ENCODE measurements around the gene ADAMTSL3. TPM values are rescaled to one million over a fixed set of nuclear protein-coding genes. Genes with fewer than 3 reads are reported as not detected.

ADAMTSL3 gene
- total RNA-seq, 3 donors from 2014 or later: 2.2 to 52.1 (median 4.1) TPM

- Histone ChIP-seq H3K9me3 (peaks cover 2% of the 10 kb centered on the region), H3K4me3 (no peak overlapping the region), H3K36me3 (ENCODE audit: low read depth) (no peaks in the 10 kb centered on the region), H3K4me1 (ENCODE audit: low read depth) (no peaks in the 10 kb centered on the region)
- ATAC-seq: no peak
- TF ChIP-seq, protein P1, sequence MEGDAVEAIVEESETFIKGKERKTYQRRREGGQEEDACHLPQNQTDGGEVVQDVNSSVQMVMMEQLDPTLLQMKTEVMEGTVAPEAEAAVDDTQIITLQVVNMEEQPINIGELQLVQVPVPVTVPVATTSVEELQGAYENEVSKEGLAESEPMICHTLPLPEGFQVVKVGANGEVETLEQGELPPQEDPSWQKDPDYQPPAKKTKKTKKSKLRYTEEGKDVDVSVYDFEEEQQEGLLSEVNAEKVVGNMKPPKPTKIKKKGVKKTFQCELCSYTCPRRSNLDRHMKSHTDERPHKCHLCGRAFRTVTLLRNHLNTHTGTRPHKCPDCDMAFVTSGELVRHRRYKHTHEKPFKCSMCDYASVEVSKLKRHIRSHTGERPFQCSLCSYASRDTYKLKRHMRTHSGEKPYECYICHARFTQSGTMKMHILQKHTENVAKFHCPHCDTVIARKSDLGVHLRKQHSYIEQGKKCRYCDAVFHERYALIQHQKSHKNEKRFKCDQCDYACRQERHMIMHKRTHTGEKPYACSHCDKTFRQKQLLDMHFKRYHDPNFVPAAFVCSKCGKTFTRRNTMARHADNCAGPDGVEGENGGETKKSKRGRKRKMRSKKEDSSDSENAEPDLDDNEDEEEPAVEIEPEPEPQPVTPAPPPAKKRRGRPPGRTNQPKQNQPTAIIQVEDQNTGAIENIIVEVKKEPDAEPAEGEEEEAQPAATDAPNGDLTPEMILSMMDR (IDR thresholded peaks at IDR 0.05): no peak
- intact Hi-C loops (cut with DNase I, micrococcal nuclease): no loop called here
- DNase-seq: no peak
Measured at GRCh38 chr15:83732196-83732595, 78.3 kb downstream of the ADAMTSL3 start.

GRCh38 chr15:83732770-83733169 is 78.8 kb downstream of the ADAMTSL3 start:
- TF ChIP-seq, protein P1 (IDR thresholded peaks at IDR 0.05): no peak
- DNase-seq (no peak), ATAC-seq (no peak)
- Histone ChIP-seq H3K4me3 (no peak overlapping the region), H3K36me3 (ENCODE audit: low read depth) (no peaks in the 10 kb centered on the region), H3K4me1 (ENCODE audit: low read depth) (no peaks in the 10 kb centered on the region), H3K9me3 (peaks cover 2% of the 10 kb centered on the region)
- intact Hi-C loops (cut with DNase I, micrococcal nuclease): no loop called here

DNA sequence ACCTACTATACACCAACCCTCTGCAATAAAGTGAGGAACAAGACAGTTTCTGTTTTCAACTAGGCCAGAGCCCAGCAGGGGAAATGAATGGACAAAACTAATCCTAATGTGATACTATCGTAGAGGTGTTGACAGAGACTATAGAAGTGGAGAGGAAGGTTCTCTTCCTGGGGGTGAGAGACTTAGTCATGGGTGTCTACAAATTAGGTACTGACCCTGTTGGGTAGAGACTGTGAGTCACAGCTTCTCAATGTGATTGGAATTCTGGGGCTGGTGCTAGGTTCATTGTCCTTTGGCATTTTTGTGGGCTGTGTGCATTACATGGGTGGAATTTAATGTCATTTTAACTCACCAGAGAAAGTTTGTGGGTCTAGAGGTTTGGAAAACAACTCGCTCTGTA is 79.3 kb downstream of the ADAMTSL3 start:
- Histone ChIP-seq H3K4me3 (no peak overlapping the region), H3K4me1 (ENCODE audit: low read depth) (no peaks in the 10 kb centered on the region), H3K9me3 (peaks cover 2% of the 10 kb centered on the region), H3K36me3 (ENCODE audit: low read depth) (no peaks in the 10 kb centered on the region)
- intact Hi-C loops (cut with DNase I, micrococcal nuclease): no loop called here
- DNase-seq: no peak
- TF ChIP-seq, protein P1 (IDR thresholded peaks at IDR 0.05): no peak
- ATAC-seq: no peak

GRCh38 chr15:83733691-83734090 is 79.8 kb downstream of the ADAMTSL3 start:
- Histone ChIP-seq H3K36me3 (ENCODE audit: low read depth) (no peaks in the 10 kb centered on the region), H3K4me3 (no peak overlapping the region), H3K4me1 (ENCODE audit: low read depth) (no peaks in the 10 kb centered on the region), H3K9me3 (peaks cover 2% of the 10 kb centered on the region)
- DNase-seq (no peak), ATAC-seq (no peak)
- intact Hi-C loops (cut with DNase I, micrococcal nuclease): no loop called here
- TF ChIP-seq, protein P1 (IDR thresholded peaks at IDR 0.05): no peak

GRCh38 chr15:83734487-83734886 is 80.6 kb downstream of the ADAMTSL3 start:
- intact Hi-C loops (cut with DNase I, micrococcal nuclease): no loop called here
- H3K36me3 ChIP-seq (ENCODE audit: low read depth): no peaks in the 10 kb centered on the region
- peaks cover 2% of the 10 kb centered on the region for H3K9me3 ChIP-seq
- TF ChIP-seq, protein P1 (IDR thresholded peaks at IDR 0.05): no peak
- no peaks in the 10 kb centered on the region for H3K4me1 ChIP-seq (ENCODE audit: low read depth)
- DNase-seq (no peak), ATAC-seq (no peak)
- H3K4me3 ChIP-seq: no peak overlapping the region

DNA sequence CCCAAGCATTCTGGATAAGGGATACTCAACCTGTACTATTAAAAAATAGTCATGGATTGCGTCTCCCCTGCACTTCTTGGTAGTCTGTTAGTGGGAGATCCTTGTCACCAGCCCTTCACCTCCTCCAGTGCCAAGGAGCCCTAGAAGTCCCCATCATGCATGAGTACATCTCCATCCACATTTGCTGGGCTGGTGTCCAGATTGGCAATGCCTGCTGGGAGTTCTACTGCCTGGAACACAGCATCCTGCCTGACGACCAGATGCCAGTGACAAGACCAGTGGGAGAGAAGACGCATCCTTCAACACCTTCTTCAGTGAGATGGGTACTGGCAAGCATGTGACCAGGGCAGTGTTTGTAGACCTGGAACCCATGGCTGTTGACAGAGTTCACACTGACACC is 85.7 kb downstream of the ADAMTSL3 start:
- Histone ChIP-seq H3K36me3 (ENCODE audit: low read depth) (no peaks in the 10 kb centered on the region), H3K9me3 (no peaks in the 10 kb centered on the region), H3K4me3 (no peak overlapping the region), H3K4me1 (ENCODE audit: low read depth) (no peaks in the 10 kb centered on the region)
- ATAC-seq (no peak), DNase-seq (no peak)
- intact Hi-C loops (cut with DNase I, micrococcal nuclease): no loop called here
- TF ChIP-seq, protein P1 (IDR thresholded peaks at IDR 0.05): no peak
